Measurements from ENCODE around the gene TXNDC8. TPM values are rescaled to one million over a fixed set of nuclear protein-coding genes. Genes with fewer than 3 reads are reported as not detected.

Gene TXNDC8
- total RNA-seq, 1 donor from 2014 or later: not detected

- Histone ChIP-seq H3K4me3 (ENCODE audit: low read depth, low read length) (no peak overlapping the region), H3K36me3 (ENCODE audit: control insufficient read depth, insufficient read depth, low read length) (no peaks in the 10 kb centered on the region), H3K27me3 (ENCODE audit: control insufficient read depth, insufficient read depth, low read length) (no peaks in the 10 kb centered on the region)
- TF ChIP-seq CTCF (IDR thresholded peaks at IDR 0.05; ENCODE audit: insufficient read depth, low read length, poor library complexity, severe bottlenecking): no peak
- no peak for DNase-seq (ENCODE audit: low read depth)
Observed at GRCh38 chr9:110282018-110282738, 55.5 kb downstream of the TXNDC8 start.

- DNase-seq (ENCODE audit: low read depth): no peak
- H3K27me3 ChIP-seq (ENCODE audit: control insufficient read depth, insufficient read depth, low read length): no peaks in the 10 kb centered on the region
- H3K4me3 ChIP-seq (ENCODE audit: low read depth, low read length): no peak overlapping the region
- no peaks in the 10 kb centered on the region for H3K36me3 ChIP-seq (ENCODE audit: control insufficient read depth, insufficient read depth, low read length)
- TF ChIP-seq CTCF (IDR thresholded peaks at IDR 0.05; ENCODE audit: insufficient read depth, low read length, poor library complexity, severe bottlenecking): no peak
Observed at GRCh38 chr9:110278080-110278707, 59.5 kb downstream of the TXNDC8 start.

GRCh38 chr9:110276781-110277180, 60.9 kb downstream of the TXNDC8 start:
- Histone ChIP-seq H3K27me3 (ENCODE audit: control insufficient read depth, insufficient read depth, low read length) (no peaks in the 10 kb centered on the region), H3K36me3 (ENCODE audit: control insufficient read depth, insufficient read depth, low read length) (no peaks in the 10 kb centered on the region), H3K4me3 (ENCODE audit: low read depth, low read length) (no peak overlapping the region)
- DNase-seq (ENCODE audit: low read depth): no peak
- TF ChIP-seq CTCF (IDR thresholded peaks at IDR 0.05; ENCODE audit: insufficient read depth, low read length, poor library complexity, severe bottlenecking): no peak

GRCh38 chr9:110270211-110270995, 67.3 kb downstream of the TXNDC8 start:
- no peak for TF ChIP-seq CTCF (IDR thresholded peaks at IDR 0.05; ENCODE audit: insufficient read depth, low read length, poor library complexity, severe bottlenecking)
- H3K27me3 ChIP-seq (ENCODE audit: control insufficient read depth, insufficient read depth, low read length): no peaks in the 10 kb centered on the region
- no peaks in the 10 kb centered on the region for H3K36me3 ChIP-seq (ENCODE audit: control insufficient read depth, insufficient read depth, low read length)
- no peak overlapping the region for H3K4me3 ChIP-seq (ENCODE audit: low read depth, low read length)
- DNase-seq (ENCODE audit: low read depth): no peak

GRCh38 chr9:110266795-110267194, 70.9 kb downstream of the TXNDC8 start:
- no peak overlapping the region for H3K4me3 ChIP-seq (ENCODE audit: low read depth, low read length)
- H3K36me3 ChIP-seq (ENCODE audit: control insufficient read depth, insufficient read depth, low read length): no peaks in the 10 kb centered on the region
- no peak for TF ChIP-seq CTCF (IDR thresholded peaks at IDR 0.05; ENCODE audit: insufficient read depth, low read length, poor library complexity, severe bottlenecking)
- DNase-seq (ENCODE audit: low read depth): no peak
- no peaks in the 10 kb centered on the region for H3K27me3 ChIP-seq (ENCODE audit: control insufficient read depth, insufficient read depth, low read length)
